ENCODE measurements around the gene FBXO38.

FBXO38 gene

DNA sequence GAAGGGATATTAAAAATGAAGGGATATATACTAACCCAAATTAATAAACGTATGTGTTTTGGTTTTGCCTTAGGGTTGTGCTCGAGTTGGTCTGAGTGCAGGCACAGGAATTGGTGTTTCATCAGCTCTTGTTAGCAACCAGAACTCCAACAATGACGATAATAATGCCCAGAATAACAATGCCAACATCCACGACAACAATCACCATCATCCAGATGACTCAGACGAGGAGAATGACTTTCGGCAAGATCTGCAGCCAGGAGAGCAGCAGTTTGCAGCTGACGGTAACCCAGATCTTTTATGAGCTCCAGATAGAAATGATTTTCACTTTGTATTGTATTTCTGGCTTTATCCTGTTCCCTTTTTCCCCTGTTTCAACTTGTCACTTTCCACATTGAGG, 33.2 kb downstream of the FBXO38 start:
- DNase-seq (ENCODE audit: low spot score): no peak
- in situ Hi-C loops (cut with MboI; ENCODE audit: low pct_unique_long_range_greater_than_20kb, low sequenced_read_pairs, unreplicated experiment): no loop called here
- no peak for TF ChIP-seq CTCF (IDR thresholded peaks at IDR 0.05; ENCODE audit: extremely low read depth, insufficient read depth, missing control alignments)

DNA sequence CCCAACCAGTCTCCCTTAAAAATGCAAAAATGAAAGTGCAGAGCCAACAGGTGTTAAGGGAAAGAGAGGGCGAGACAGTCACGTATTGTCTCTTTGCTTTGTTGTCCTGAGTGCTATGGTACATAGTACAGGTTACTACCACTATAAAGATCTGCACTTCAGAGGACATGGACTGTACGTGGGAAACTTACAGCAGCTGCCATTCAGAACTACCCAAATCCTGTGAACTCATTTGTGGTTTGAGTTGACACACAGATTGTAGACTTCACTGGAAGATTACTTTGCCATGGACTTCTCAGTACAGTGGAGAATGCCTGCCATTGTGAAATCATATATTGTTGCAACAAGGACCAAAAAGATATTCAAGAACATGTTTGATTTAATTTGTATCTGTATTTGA, 34.8 kb downstream of the FBXO38 start:
- no peak for DNase-seq (ENCODE audit: low spot score)
- TF ChIP-seq CTCF (IDR thresholded peaks at IDR 0.05; ENCODE audit: extremely low read depth, insufficient read depth, missing control alignments): no peak
- in situ Hi-C loops (cut with MboI; ENCODE audit: low pct_unique_long_range_greater_than_20kb, low sequenced_read_pairs, unreplicated experiment): no loop called here

GRCh38 chr5:148421661-148422060, 37.9 kb downstream of the FBXO38 start:
- in situ Hi-C loops (cut with MboI; ENCODE audit: low pct_unique_long_range_greater_than_20kb, low sequenced_read_pairs, unreplicated experiment): no loop called here

GRCh38 chr5:148425808-148426207, 42.0 kb downstream of the FBXO38 start:
- no peak for TF ChIP-seq CTCF (IDR thresholded peaks at IDR 0.05; ENCODE audit: extremely low read depth, insufficient read depth, missing control alignments)
- in situ Hi-C loops (cut with MboI; ENCODE audit: low pct_unique_long_range_greater_than_20kb, low sequenced_read_pairs, unreplicated experiment): no loop called here
- DNase-seq (ENCODE audit: low spot score): no peak

More at GRCh38 chr5:148421661-148422060, 37.9 kb downstream of the FBXO38 start:
- DNase-seq (ENCODE audit: low spot score): no peak
- TF ChIP-seq CTCF (IDR thresholded peaks at IDR 0.05; ENCODE audit: extremely low read depth, insufficient read depth, missing control alignments): no peak

DNA sequence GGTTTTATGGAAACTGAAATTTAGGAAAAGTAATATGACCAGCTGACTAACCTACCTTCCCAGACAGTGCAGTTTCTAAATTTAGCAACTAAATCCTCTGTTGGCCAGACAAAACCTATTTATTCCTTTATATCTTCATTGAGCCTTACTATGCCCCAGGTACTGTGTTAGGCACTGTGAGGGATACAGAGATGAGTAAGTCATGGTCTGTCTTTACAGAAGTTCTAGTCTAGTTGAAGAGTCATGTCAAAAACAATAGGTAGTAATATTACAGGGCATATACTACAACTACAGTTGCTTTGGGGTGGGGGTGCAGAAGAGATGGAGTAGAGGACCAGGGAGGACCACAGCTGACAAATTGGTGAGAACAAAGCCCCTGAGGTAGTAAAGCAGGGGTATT, 42.8 kb downstream of the FBXO38 start:
- no peak for DNase-seq (ENCODE audit: low spot score)
- no peak for TF ChIP-seq CTCF (IDR thresholded peaks at IDR 0.05; ENCODE audit: extremely low read depth, insufficient read depth, missing control alignments)
- in situ Hi-C loops (cut with MboI; ENCODE audit: low pct_unique_long_range_greater_than_20kb, low sequenced_read_pairs, unreplicated experiment): no loop called here

DNA sequence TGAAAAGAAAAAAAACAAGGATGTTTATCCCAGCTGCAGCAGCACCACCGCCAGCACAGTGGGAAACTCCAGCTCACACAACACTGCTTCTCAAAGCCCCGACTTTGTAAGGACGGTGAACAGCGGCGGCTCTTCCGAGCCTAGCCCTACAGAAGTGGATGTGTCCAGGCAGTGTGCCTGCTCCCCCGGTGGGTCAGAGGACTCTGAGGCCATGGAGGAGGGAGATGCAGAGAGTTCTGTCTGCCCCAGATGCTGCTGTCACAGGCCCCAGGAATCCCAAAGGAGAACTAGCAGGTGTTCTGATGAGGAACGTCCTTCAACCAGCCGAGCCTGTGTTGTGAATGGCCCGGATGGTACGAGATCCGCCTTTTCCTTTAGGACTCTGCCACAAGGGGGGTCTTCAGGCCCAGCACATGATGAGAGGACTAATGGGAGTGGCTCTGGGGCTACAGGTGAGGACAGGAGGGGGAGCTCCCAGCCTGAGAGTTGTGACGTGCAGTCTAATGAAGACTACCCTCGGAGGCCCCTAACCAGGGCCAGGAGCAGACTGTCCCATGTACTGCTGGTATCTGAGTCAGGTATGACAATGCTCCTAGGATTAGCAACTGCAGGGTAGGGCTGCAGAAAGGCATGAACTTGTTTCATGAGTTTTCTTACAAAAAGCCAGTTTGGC, 43.7 kb downstream of the FBXO38 start:
- in situ Hi-C loops (cut with MboI; ENCODE audit: low pct_unique_long_range_greater_than_20kb, low sequenced_read_pairs, unreplicated experiment): no loop called here
- no peak for DNase-seq (ENCODE audit: low spot score)
- TF ChIP-seq CTCF (IDR thresholded peaks at IDR 0.05; ENCODE audit: extremely low read depth, insufficient read depth, missing control alignments): no peak
